Panc1 (cell line): ENCODE results near the gene ACER2.

Experiments
- CTCF ChIP-seq: fragments of 450-650 bp; IDR thresholded peaks from 2 replicates; pipeline ENCODE4 v1.5.1; 2017; ENCODE audit warnings: mild to moderate bottlenecking
- POLR2AphosphoS5 ChIP-seq: IDR thresholded peaks from 2 replicates; pipeline ENCODE4 v1.6.1; 2012; ENCODE audit warnings: mild to moderate bottlenecking, low read depth, low read length, moderate library complexity
- REST ChIP-seq, 2 experiments: IDR thresholded peaks; 2 replicates each; pipeline ENCODE4 v1.6.1; 2011 to 2012; ENCODE audit warnings: low read depth in 2 of 2, control low read depth in 1 of 2, low read length in 1 of 2, mild to moderate bottlenecking in 1 of 2, moderate library complexity in 1 of 2; ENCODE audit not compliant: insufficient read depth in 1 of 2
- SIN3A ChIP-seq: IDR thresholded peaks from 2 replicates; pipeline ENCODE4 v1.6.1; 2012; ENCODE audit warnings: low read depth, mild to moderate bottlenecking, low read length, moderate library complexity, borderline replicate concordance; ENCODE audit not compliant: insufficient read depth
- TCF7L2 ChIP-seq: IDR thresholded peaks from 2 replicates; pipeline ENCODE4 v1.6.1; 2011; ENCODE audit warnings: mild to moderate bottlenecking, low read depth, low read length, inconsistent platforms

- TF ChIP-seq CTCF (no peak), TCF7L2 (no peak), REST (IDR thresholded peaks at IDR 0.05; ENCODE audit: insufficient read depth in 1 of 2, low read depth in 2 of 2, low read length in 1 of 2) (no peak), POLR2AphosphoS5 (no peak), SIN3A (no peak)
Measured at GRCh38 chr9:19431361-19432171, 22.8 kb downstream of the ACER2 start.
